H1 (cell line): ENCODE measurements around the gene MRPS6. TPM values are rescaled to one million over a fixed set of nuclear protein-coding genes. Genes with fewer than 3 reads are reported as not detected.

Experiments used
- CTCF ChIA-PET: fragments of 300-600 bp; sonication (Branson Sonifier 250); formaldehyde crosslinking; loops from one replicate; lab custom pipeline; 2021; ENCODE audit not compliant: partially characterized antibody; lab: Charles Lee
- POLR2A ChIA-PET: fragments of 300-600 bp; sonication (Branson Sonifier 250); formaldehyde crosslinking; loops from one replicate; lab custom pipeline; 2021; ENCODE audit warnings: inconsistent platforms; ENCODE audit not compliant: partially characterized antibody; lab: Charles Lee
- DNase-seq, 2 experiments: peaks; one replicate each; pipeline versions ENCODE4 v3.0.0 to v3.0.0-alpha.2; 2010 to 2022; ENCODE audit warnings: low spot score in 2 of 2, low read depth in 1 of 2, mixed read lengths in 1 of 2
- FAIRE-seq: peaks from 2 replicates; lab custom pipeline; 2011; peaks lifted over from hg19 to GRCh38; lab: Jason Lieb, UNC
- H2AFZ ChIP-seq: 2 replicates; pipeline ENCODE4 v1.8.1; 2012; ENCODE audit warnings: low read length, inconsistent platforms
- H2AK5ac ChIP-seq: 2 replicates; pipeline ENCODE4 v1.6.1; 2013; ENCODE audit warnings: low read depth, low read length
- H2BK120ac ChIP-seq: replicated peaks from 2 replicates; pipeline ENCODE3; 2013; ENCODE audit warnings: low read depth, low read length, inconsistent platforms
- H2BK12ac ChIP-seq: 2 replicates; pipeline ENCODE4 v1.6.1; 2013; ENCODE audit warnings: low read depth, low read length
- H2BK15ac ChIP-seq: 2 replicates; pipeline ENCODE4 v1.6.1; 2013; ENCODE audit warnings: low read length
- H2BK20ac ChIP-seq: 2 replicates; pipeline ENCODE4 v1.6.1; 2013; ENCODE audit warnings: low read length
- H2BK5ac ChIP-seq: 2 replicates; pipeline ENCODE4 v1.6.1; 2013; ENCODE audit warnings: low read depth, low read length
- H3K14ac ChIP-seq: 2 replicates; pipeline ENCODE4 v1.6.1; 2013; ENCODE audit warnings: inconsistent platforms; ENCODE audit not compliant: insufficient read length
- H3K18ac ChIP-seq: 2 replicates; pipeline ENCODE4 v1.6.1; 2013; ENCODE audit warnings: low read length; ENCODE audit errors: extremely low read depth
- H3K23ac ChIP-seq: 2 replicates; pipeline ENCODE4 v1.6.1; 2013; ENCODE audit warnings: inconsistent platforms; ENCODE audit not compliant: insufficient read length
- H3K23me2 ChIP-seq: 2 replicates; pipeline ENCODE4 v1.6.1; 2013; ENCODE audit warnings: low read depth, low read length
- H3K27ac ChIP-seq: 2 replicates; pipeline ENCODE4 v1.6.1; 2011; ENCODE audit warnings: low read depth, low read length, inconsistent platforms
- H3K27me3 ChIP-seq, 4 experiments: replicated peaks in 1 of 4; 1 replicate in 1 of 4; 2 replicates in 3 of 4; pipeline versions ENCODE4 v1.6.1 to v1.8.1; 2011 to 2013; ENCODE audit warnings: low read length in 3 of 4, mild to moderate bottlenecking in 3 of 4, inconsistent platforms in 2 of 4, mixed read lengths in 2 of 4, moderate library complexity in 1 of 4; ENCODE audit not compliant: control insufficient read depth in 3 of 4, insufficient read depth in 3 of 4; ENCODE audit errors: extremely low read depth in 1 of 4
- H3K36me3 ChIP-seq, 4 experiments: 2 replicates each; pipeline versions ENCODE4 v1.6.1 to v1.8.1; 2011 to 2013; ENCODE audit warnings: mild to moderate bottlenecking in 4 of 4, low read length in 3 of 4, moderate library complexity in 2 of 4, control low read depth in 1 of 4, inconsistent platforms in 1 of 4; ENCODE audit not compliant: insufficient read depth in 4 of 4, control insufficient read depth in 2 of 4
- H3K4ac ChIP-seq: replicated peaks from 2 replicates; pipeline ENCODE3; 2013; ENCODE audit warnings: low read length, low read depth, mixed read lengths, inconsistent platforms; ENCODE audit not compliant: insufficient read length
- H3K4me1 ChIP-seq, 4 experiments: replicated peaks in 1 of 4; 1 replicate in 1 of 4; 2 replicates in 3 of 4; pipeline versions ENCODE4 v1.6.1 to v1.8.1; 2011 to 2013; ENCODE audit warnings: low read length in 3 of 4, inconsistent platforms in 2 of 4, mixed read lengths in 1 of 4; ENCODE audit not compliant: insufficient read depth in 4 of 4, control insufficient read depth in 3 of 4
- H3K4me2 ChIP-seq, 2 experiments: 2 replicates each; pipeline versions ENCODE4 v1.6.1 to v1.8.1; 2011 to 2013; ENCODE audit warnings: low read depth in 2 of 2, low read length in 2 of 2, control low read depth in 1 of 2, inconsistent platforms in 1 of 2, mild to moderate bottlenecking in 1 of 2; ENCODE audit not compliant: insufficient read depth in 1 of 2
- H3K4me3 ChIP-seq, 4 experiments: fragments of 200-600, 300-600 bp in 1 of 4; sonication (generic), shearing (Covaris generic), sonication (Bioruptor Twin) in 1 of 4; 2 replicates each; pipeline versions ENCODE4 v1.5.1 to v1.8.1; 2011 to 2016; ENCODE audit warnings: low read length in 4 of 4, low read depth in 3 of 4, control low read depth in 2 of 4, inconsistent platforms in 2 of 4, mild to moderate bottlenecking in 2 of 4, mixed read lengths in 1 of 4, moderate library complexity in 1 of 4; ENCODE audit not compliant: insufficient read depth in 2 of 4; ENCODE audit errors: extremely low read depth in 1 of 4
- H3K56ac ChIP-seq: replicated peaks from 2 replicates; pipeline ENCODE3; 2013; ENCODE audit warnings: low read depth, mild to moderate bottlenecking, mixed read lengths, low read length, inconsistent platforms; ENCODE audit not compliant: insufficient read length
- H3K79me1 ChIP-seq: 2 replicates; pipeline ENCODE4 v1.6.1; 2013; ENCODE audit warnings: low read depth, low read length, control low read depth
- H3K79me2 ChIP-seq, 2 experiments: 2 replicates each; pipeline versions ENCODE4 v1.6.1 to v1.8.1; 2012 to 2013; ENCODE audit warnings: low read length in 2 of 2, mild to moderate bottlenecking in 2 of 2, inconsistent platforms in 1 of 2; ENCODE audit not compliant: insufficient read depth in 2 of 2, control insufficient read depth in 1 of 2
- H3K9ac ChIP-seq, 4 experiments: replicated peaks in 1 of 4; 1 replicate in 1 of 4; 2 replicates in 3 of 4; pipeline versions ENCODE4 v1.6.1 to v1.8.1; 2011 to 2013; ENCODE audit warnings: low read depth in 3 of 4, low read length in 3 of 4, control low read depth in 2 of 4, mild to moderate bottlenecking in 2 of 4, moderate library complexity in 2 of 4, inconsistent platforms in 1 of 4; ENCODE audit errors: extremely low read depth in 1 of 4
- H3K9me3 ChIP-seq, 2 experiments: 2 replicates each; pipeline versions ENCODE4 v1.6.1 to v1.8.1; 2012 to 2013; ENCODE audit warnings: mild to moderate bottlenecking in 2 of 2, moderate library complexity in 2 of 2, control low read depth in 1 of 2, inconsistent platforms in 1 of 2, low read depth in 1 of 2, low read length in 1 of 2, mixed read lengths in 1 of 2; ENCODE audit not compliant: insufficient read depth in 2 of 2
- H4K20me1 ChIP-seq, 2 experiments: replicated peaks in 1 of 2; 2 replicates each; pipeline versions ENCODE3 to v1.8.1; 2011 to 2013; ENCODE audit warnings: inconsistent platforms in 2 of 2, low read length in 2 of 2, mild to moderate bottlenecking in 1 of 2; ENCODE audit not compliant: insufficient read depth in 2 of 2, control insufficient read depth in 1 of 2
- H4K5ac ChIP-seq: 2 replicates; pipeline ENCODE4 v1.6.1; 2013; ENCODE audit warnings: low read length, low read depth, mixed read lengths, inconsistent platforms; ENCODE audit not compliant: insufficient read length
- H4K8ac ChIP-seq: 2 replicates; pipeline ENCODE4 v1.8.0; 2013; ENCODE audit warnings: mild to moderate bottlenecking, moderate library complexity, low read length, inconsistent platforms; ENCODE audit not compliant: insufficient read depth; ENCODE audit errors: extremely low read depth
- H4K91ac ChIP-seq: replicated peaks from 2 replicates; pipeline ENCODE3; 2013; ENCODE audit warnings: low read length, mixed read lengths, inconsistent platforms; ENCODE audit not compliant: insufficient read length
- BCL11A ChIP-seq, 2 experiments: IDR thresholded peaks; one replicate each; pipeline ENCODE4 v1.6.1; 2011; ENCODE audit warnings: low read depth in 2 of 2, low read length in 2 of 2, mild to moderate bottlenecking in 2 of 2
- CBX5 ChIP-seq: fragments of 300-800, 300-1000 bp; sonication (generic); IDR thresholded peaks from 2 replicates; pipeline ENCODE4 v1.7.1; 2016; ENCODE audit warnings: antibody characterized with exemption, low read length, low read depth
- FOSL1 ChIP-seq: IDR thresholded peaks from 2 replicates; pipeline ENCODE4 v1.6.1; 2011; ENCODE audit warnings: mild to moderate bottlenecking, low read depth, low read length, moderate library complexity; ENCODE audit not compliant: insufficient read depth
- GABPA ChIP-seq: IDR thresholded peaks from 2 replicates; pipeline ENCODE4 v1.6.1; 2011; ENCODE audit warnings: mild to moderate bottlenecking, low read length, moderate library complexity, borderline replicate concordance; ENCODE audit not compliant: insufficient read depth
- SP4 ChIP-seq: IDR thresholded peaks from 2 replicates; pipeline ENCODE4 v1.6.1; 2012; ENCODE audit warnings: low read length, inconsistent platforms
- TBP ChIP-seq: IDR thresholded peaks from 2 replicates; pipeline ENCODE4 v1.6.1; 2011; ENCODE audit warnings: low read depth, low read length, improper control_type of control experiment
- WGBS, 2 experiments: shearing (Covaris generic) in 1 of 2; methylation state at CpG; one replicate each; pipeline versions ENCODE4 v1.1.6 to v1.1.7; 2013 to 2015; ENCODE audit warnings: low lambda C conversion rate in 2 of 2, mixed read lengths in 2 of 2, inconsistent platforms in 1 of 2, low coverage in 1 of 2, missing lambda C conversion rate in 1 of 2; ENCODE audit not compliant: insufficient replicate concordance in 2 of 2, insufficient coverage in 1 of 2, insufficient read length in 1 of 2; ENCODE audit errors: extremely low coverage in 1 of 2, missing lambda C conversion rate in 1 of 2; 5-methylcytosine and 5-hydroxymethylcytosine counted together
- polyA plus RNA-seq, 7 experiments: library from polyadenylated mRNA; depleted of rRNA in 3 of 7; stranded (reverse) in 5 of 7; unstranded in 2 of 7; fragments of >200 nt in 5 of 7; fragments of 200-250 nt in 2 of 7; gene quantifications; 1 replicate in 5 of 7; 2 replicates in 1 of 7; 4 replicates in 1 of 7; pipeline versions ENCODE4 v1.2.1 to v1.2.3, GENCODE V29; 2011 to 2013; ENCODE audit warnings: missing spikeins in 2 of 7, mixed read lengths in 2 of 7
- total RNA-seq: library from RNA; stranded (reverse); fragmentation: NEBNext Ultra II Directional; extraction: Animal tissue kit (Norgen Biotek cat#: 25700); gene quantifications from 2 replicates; pipeline ENCODE4 v1.2.1, GENCODE V29; 2021
- TF ChIP-seq, protein P1 (sequence below): IDR thresholded peaks from 2 replicates; pipeline ENCODE4 v1.6.1; 2011; ENCODE audit warnings: low read depth, mild to moderate bottlenecking, low read length; ENCODE audit not compliant: insufficient read depth

Gene MRPS6
- total and polyA plus RNA-seq, 2 of the 8 experiments (the other 6 are each of a cell fraction or from before 2014, with no cell fraction given): 62.7 to 156 TPM

DNA sequence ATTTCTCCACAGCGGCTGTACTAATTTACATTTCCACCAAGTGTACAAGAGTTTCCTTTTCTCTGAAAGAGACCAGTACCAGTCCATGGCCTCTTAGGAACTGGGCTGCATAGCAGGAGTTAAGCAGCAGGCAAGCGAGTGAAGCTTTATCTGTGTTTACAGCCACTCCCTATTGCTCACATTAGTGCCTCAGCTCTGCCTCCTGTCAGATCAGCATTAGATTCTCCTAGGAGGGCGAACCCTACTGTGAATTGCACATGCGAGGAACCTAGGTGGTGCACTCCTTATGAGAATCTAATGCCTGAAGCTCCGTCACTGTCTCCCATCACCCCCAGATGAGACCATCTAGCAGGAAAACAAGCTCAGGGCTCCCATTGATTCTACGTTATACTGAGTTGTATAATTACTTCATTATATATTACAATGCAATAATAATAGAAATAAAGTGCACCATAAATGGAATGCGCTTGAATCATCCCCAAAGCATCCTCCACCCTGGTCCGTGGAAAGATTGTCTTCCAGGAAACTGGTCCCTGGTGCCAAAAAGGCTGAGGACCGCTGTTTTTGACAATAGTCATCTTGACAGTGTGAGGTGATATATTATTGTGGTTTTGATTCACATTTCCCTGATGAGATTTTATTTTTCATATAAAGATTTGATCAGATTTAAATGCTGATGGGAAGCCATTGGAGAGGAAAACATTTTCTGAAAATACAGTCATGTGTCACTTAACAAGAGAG is 45.5 kb upstream of the MRPS6 start:
- FAIRE-seq: no peak

More for the DNA sequence above, 45.5 kb upstream of the MRPS6 start:
- Histone ChIP-seq H4K8ac (no peak overlapping the region), H3K56ac (no peak overlapping the region), H3K4me2 (no peak overlapping the region), H4K20me1 (no peaks in the 10 kb centered on the region), H2AFZ (no peak overlapping the region), H3K79me2 (no peaks in the 10 kb centered on the region), H2BK12ac (no peak overlapping the region), H3K79me1 (no peaks in the 10 kb centered on the region), H2BK15ac (no peak overlapping the region), H2BK20ac (no peak overlapping the region), H3K27me3 (no peaks in the 10 kb centered on the region), H3K27ac (no peak overlapping the region), H3K4me1 (peaks cover 0 to 7% (median 2%) of the 10 kb centered on the region in 4 experiments; a peak in 5 of 7 replicates), H3K14ac (no peak overlapping the region), H2BK120ac (no peak overlapping the region), H3K4ac (no peak overlapping the region), H3K4me3 (no peak overlapping the region), H3K9ac (no peak overlapping the region), H4K91ac (no peak overlapping the region), H3K9me3 (no peaks in the 10 kb centered on the region), H2BK5ac (no peak overlapping the region), H2AK5ac (no peak overlapping the region), H3K18ac (no peak overlapping the region), H4K5ac (no peak overlapping the region), H3K23ac (no peak overlapping the region), H3K23me2 (no peaks in the 10 kb centered on the region), H3K36me3 (no peaks in the 10 kb centered on the region)
- POLR2A ChIA-PET: no interaction called here
- CTCF ChIA-PET: no interaction called here
- TF ChIP-seq FOSL1: no peak
- TF ChIP-seq CBX5: no peak
- no peak for TF ChIP-seq GABPA
- TF ChIP-seq BCL11A (IDR thresholded peaks at IDR 0.05; ENCODE audit: low read depth in 2 of 2, low read length in 2 of 2): no peak
- TF ChIP-seq, protein P1, sequence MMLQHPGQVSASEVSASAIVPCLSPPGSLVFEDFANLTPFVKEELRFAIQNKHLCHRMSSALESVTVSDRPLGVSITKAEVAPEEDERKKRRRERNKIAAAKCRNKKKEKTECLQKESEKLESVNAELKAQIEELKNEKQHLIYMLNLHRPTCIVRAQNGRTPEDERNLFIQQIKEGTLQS: no peak
- no peak for TF ChIP-seq SP4
- TF ChIP-seq TBP: no peak
- DNase-seq: no peak
- WGBS, 2 experiments: 89% methylated on average over 9 of the region's 9 CpGs; no CpG with 5 or more reads in 1 of the 2 experiments
